IMR-90 (cell line): ENCODE data around the gene SCD. TPM values are rescaled to one million over a fixed set of nuclear protein-coding genes. Genes with fewer than 3 reads are reported as not detected.

Experiments used
- ATAC-seq: fragments of 200-7000 bp; cut with Tn5 transposase; 2 replicates; pipeline ENCODE4 v1.9.1; 2020; ENCODE audit warnings: low read depth, mild to moderate bottlenecking, moderate library complexity
- BruUV-seq: library from RNA; stranded (reverse); fragments of 400-500 nt; replicated peaks from 2 replicates; lab custom pipeline; 2021; lab: Mats Ljungman, UMichigan
- CTCF ChIA-PET: fragments of 300-600 bp; formaldehyde crosslinking; extraction: SDS; loops from one replicate; lab custom pipeline; 2021; ENCODE audit warnings: antibody characterized with exemption; lab: Yijun Ruan, JAX
- POLR2A ChIA-PET: fragments of 300-600 bp; sonication (Branson Sonifier 250); formaldehyde crosslinking; loops from one replicate; lab custom pipeline; 2022; ENCODE audit warnings: antibody characterized with exemption; ENCODE audit not compliant: unreplicated experiment; lab: Charles Lee
- DNase-seq: peaks from one replicate; pipeline ENCODE4 v3.0.0; 2013
- H2AFZ ChIP-seq: replicated peaks from 2 replicates; pipeline ENCODE3; 2013; ENCODE audit warnings: low read length, mild to moderate bottlenecking; ENCODE audit not compliant: poor library complexity
- H2AK5ac ChIP-seq: 2 replicates; pipeline ENCODE4 v1.6.1; 2013; ENCODE audit warnings: low read depth, low read length, inconsistent platforms
- H2AK9ac ChIP-seq: replicated peaks from 2 replicates; pipeline ENCODE3; 2013; ENCODE audit warnings: mild to moderate bottlenecking, low read depth, low read length, moderate library complexity; ENCODE audit not compliant: poor library complexity
- H2BK120ac ChIP-seq: 2 replicates; pipeline ENCODE4 v1.6.1; 2013; ENCODE audit warnings: low read depth, low read length, inconsistent platforms
- H2BK15ac ChIP-seq: 3 replicates; pipeline ENCODE4 v1.6.1; 2013; ENCODE audit warnings: low read depth, low read length, inconsistent platforms
- H2BK20ac ChIP-seq: 2 replicates; pipeline ENCODE4 v1.6.1; 2013; ENCODE audit warnings: low read depth, mild to moderate bottlenecking, inconsistent platforms, low read length, moderate library complexity
- H2BK5ac ChIP-seq: 2 replicates; pipeline ENCODE4 v1.6.1; 2013; ENCODE audit warnings: mild to moderate bottlenecking, low read depth, low read length, inconsistent platforms; ENCODE audit not compliant: poor library complexity, severe bottlenecking
- H3K14ac ChIP-seq: replicated peaks from 2 replicates; pipeline ENCODE4 v1.6.1; 2013; ENCODE audit warnings: low read depth, low read length, inconsistent platforms
- H3K18ac ChIP-seq: 2 replicates; pipeline ENCODE4 v1.6.1; 2013; ENCODE audit warnings: low read depth, low read length, control low read depth
- H3K23ac ChIP-seq: 2 replicates; pipeline ENCODE4 v1.6.1; 2013; ENCODE audit warnings: low read depth, low read length, inconsistent platforms
- H3K27ac ChIP-seq: 2 replicates; pipeline ENCODE4 v1.5.1; 2013; ENCODE audit warnings: mild to moderate bottlenecking, control low read depth, low read length; ENCODE audit not compliant: insufficient read depth
- H3K27me3 ChIP-seq: 2 replicates; pipeline ENCODE4 v1.6.1; 2013; ENCODE audit warnings: low read length; ENCODE audit not compliant: control insufficient read depth, insufficient read depth
- H3K36me3 ChIP-seq: 2 replicates; pipeline ENCODE4 v1.6.1; 2013; ENCODE audit warnings: low read length, mixed read lengths; ENCODE audit not compliant: control insufficient read depth, insufficient read depth
- H3K4ac ChIP-seq: 2 replicates; pipeline ENCODE4 v1.6.1; 2013; ENCODE audit warnings: low read depth, low read length, inconsistent platforms
- H3K4me1 ChIP-seq: 2 replicates; pipeline ENCODE4 v1.6.1; 2013; ENCODE audit warnings: low read length, mixed read lengths; ENCODE audit not compliant: control insufficient read depth, insufficient read depth
- H3K4me2 ChIP-seq: 2 replicates; pipeline ENCODE4 v1.6.1; 2013; ENCODE audit warnings: low read depth, mild to moderate bottlenecking, control low read depth, low read length, moderate library complexity
- H3K4me3 ChIP-seq: 2 replicates; pipeline ENCODE4 v1.5.1; 2013; ENCODE audit warnings: low read depth, mild to moderate bottlenecking, control low read depth, low read length, moderate library complexity; ENCODE audit not compliant: insufficient read depth
- H3K56ac ChIP-seq: 2 replicates; pipeline ENCODE4 v1.6.1; 2013; ENCODE audit warnings: low read length, inconsistent platforms; ENCODE audit not compliant: insufficient read depth; ENCODE audit errors: extremely low read depth
- H3K79me1 ChIP-seq, 2 experiments: 2 replicates each; pipeline ENCODE4 v1.6.1; 2013; ENCODE audit warnings: low read length in 2 of 2, inconsistent platforms in 1 of 2, low read depth in 1 of 2
- H3K9ac ChIP-seq: 2 replicates; pipeline ENCODE4 v1.6.1; 2013; ENCODE audit warnings: low read depth, low read length, control low read depth
- H3K9me1 ChIP-seq: 2 replicates; pipeline ENCODE4 v1.6.1; 2013; ENCODE audit warnings: low read length, inconsistent platforms; ENCODE audit not compliant: insufficient read depth
- H3K9me3 ChIP-seq: 2 replicates; pipeline ENCODE4 v1.6.1; 2013; ENCODE audit warnings: low read length; ENCODE audit not compliant: control insufficient read depth, insufficient read depth
- H4K20me1 ChIP-seq: 2 replicates; pipeline ENCODE4 v1.6.1; 2013; ENCODE audit warnings: low read length, inconsistent platforms; ENCODE audit not compliant: insufficient read depth
- H4K5ac ChIP-seq: 2 replicates; pipeline ENCODE4 v1.6.1; 2013; ENCODE audit warnings: mild to moderate bottlenecking, low read depth, low read length, control low read depth
- H4K8ac ChIP-seq, 2 experiments: 2 replicates each; pipeline ENCODE4 v1.6.1; 2013; ENCODE audit warnings: low read depth in 2 of 2, low read length in 2 of 2, control low read depth in 1 of 2, inconsistent platforms in 1 of 2
- H4K91ac ChIP-seq: 2 replicates; pipeline ENCODE4 v1.6.1; 2013; ENCODE audit warnings: low read depth, low read length, inconsistent platforms; ENCODE audit not compliant: insufficient read depth
- BHLHE40 ChIP-seq: fragments of 150-350 bp; IDR thresholded peaks from 2 replicates; pipeline ENCODE4 v1.6.1; 2016; ENCODE audit warnings: mild to moderate bottlenecking, low read depth, low read length
- CEBPB ChIP-seq: IDR thresholded peaks from 2 replicates; pipeline ENCODE4 v1.6.1; 2012; ENCODE audit warnings: low read depth, low read length, improper control_type of control experiment
- CHD1 ChIP-seq: IDR thresholded peaks from 2 replicates; pipeline ENCODE4 v1.6.1; 2012; ENCODE audit warnings: low read depth, low read length, improper control_type of control experiment
- FOS ChIP-seq: fragments of 150-350 bp; IDR thresholded peaks from 2 replicates; pipeline ENCODE4 v1.6.1; 2016; ENCODE audit warnings: low read depth, low read length
- MAFK ChIP-seq: IDR thresholded peaks from 2 replicates; pipeline ENCODE4 v1.6.1; 2012; ENCODE audit warnings: low read depth, low read length, improper control_type of control experiment
- MAZ ChIP-seq: IDR thresholded peaks from 2 replicates; pipeline ENCODE4 v1.6.1; 2012; ENCODE audit warnings: low read depth, mild to moderate bottlenecking, low read length, improper control_type of control experiment, moderate library complexity, borderline replicate concordance
- MXI1 ChIP-seq: IDR thresholded peaks from 2 replicates; pipeline ENCODE4 v1.6.1; 2012; ENCODE audit warnings: low read depth, mild to moderate bottlenecking, low read length, moderate library complexity, borderline replicate concordance
- NFE2L2 ChIP-seq: fragments of 150-350 bp; IDR thresholded peaks from 2 replicates; pipeline ENCODE4 v1.6.1; 2016; ENCODE audit warnings: low read depth, mild to moderate bottlenecking, low read length
- POLR2A ChIP-seq: IDR thresholded peaks from 2 replicates; pipeline ENCODE4 v1.6.1; 2012; ENCODE audit warnings: mild to moderate bottlenecking, low read depth, low read length
- RAD21 ChIP-seq: IDR thresholded peaks from 2 replicates; pipeline ENCODE4 v1.6.1; 2012; ENCODE audit warnings: low read length, improper control_type of control experiment
- RCOR1 ChIP-seq: IDR thresholded peaks from 2 replicates; pipeline ENCODE4 v1.6.1; 2012; ENCODE audit warnings: mild to moderate bottlenecking, low read length, improper control_type of control experiment; ENCODE audit not compliant: insufficient replicate concordance
- RFX5 ChIP-seq: IDR thresholded peaks from 2 replicates; pipeline ENCODE4 v1.8.0; 2012; ENCODE audit warnings: low read depth, mild to moderate bottlenecking, low read length, moderate library complexity
- SMC3 ChIP-seq: fragments of 150-350 bp; IDR thresholded peaks from 2 replicates; pipeline ENCODE4 v1.6.1; 2016; ENCODE audit warnings: low read depth, mild to moderate bottlenecking, antibody characterized with exemption, low read length, moderate library complexity
- WGBS, 2 experiments: methylation state at CpG; one replicate each; pipeline versions ENCODE4 v1.1.5 to v1.1.7; 2013; ENCODE audit warnings: missing lambda C conversion rate in 2 of 2; ENCODE audit not compliant: insufficient read length in 1 of 2; ENCODE audit errors: extremely low coverage in 2 of 2; 5-methylcytosine and 5-hydroxymethylcytosine counted together
- dilution Hi-C: fragments of 300-500 bp; cut with HindIII; formaldehyde crosslinking; loops from one replicate; pipeline ENCODE4 v1.14.3; 2018; ENCODE audit warnings: low sequenced_read_pairs; ENCODE audit not compliant: unreplicated experiment
- in situ Hi-C: fragments of 300-500 bp; cut with MboI; formaldehyde crosslinking; loops from 3 replicates; pipeline ENCODE4 v1.14.3; 2019; ENCODE audit warnings: low sequenced_read_pairs, inconsistent platforms, mixed read lengths
- intact Hi-C: fragments of 100-400 bp; cut with micrococcal nuclease; formaldehyde crosslinking; loops from 2 replicates; pipeline ENCODE4 v1.10.0; 2022
- polyA plus RNA-seq, 3 experiments: library from polyadenylated mRNA; depleted of rRNA; stranded (reverse); fragments of >200 nt; gene quantifications; 2 replicates each; pipeline ENCODE4 v1.2.3, GENCODE V29; 2012; ENCODE audit warnings: low replicate concordance in 1 of 3
- total RNA-seq: library from RNA; depleted of rRNA; stranded (reverse); fragments of >200 nt; gene quantifications from 2 replicates; pipeline ENCODE4 v1.2.3, GENCODE V29; 2012
- TF ChIP-seq, protein P1 (sequence below): conservative IDR thresholded peaks from 2 replicates; pipeline ENCODE4 v1.5.1; 2012; ENCODE audit warnings: mild to moderate bottlenecking, low read depth, low read length, improper control_type of control experiment
- TF ChIP-seq, protein P2 (sequence below): fragments of 150-350 bp; IDR thresholded peaks from 2 replicates; pipeline ENCODE4 v1.6.1; 2016; ENCODE audit warnings: low read depth, mild to moderate bottlenecking, low read length, moderate library complexity, borderline replicate concordance

The SCD gene
- total and polyA plus RNA-seq, 2 of the 4 experiments (the other 2 are of a cell fraction) = 50.7 to 65.1 TPM

DNA sequence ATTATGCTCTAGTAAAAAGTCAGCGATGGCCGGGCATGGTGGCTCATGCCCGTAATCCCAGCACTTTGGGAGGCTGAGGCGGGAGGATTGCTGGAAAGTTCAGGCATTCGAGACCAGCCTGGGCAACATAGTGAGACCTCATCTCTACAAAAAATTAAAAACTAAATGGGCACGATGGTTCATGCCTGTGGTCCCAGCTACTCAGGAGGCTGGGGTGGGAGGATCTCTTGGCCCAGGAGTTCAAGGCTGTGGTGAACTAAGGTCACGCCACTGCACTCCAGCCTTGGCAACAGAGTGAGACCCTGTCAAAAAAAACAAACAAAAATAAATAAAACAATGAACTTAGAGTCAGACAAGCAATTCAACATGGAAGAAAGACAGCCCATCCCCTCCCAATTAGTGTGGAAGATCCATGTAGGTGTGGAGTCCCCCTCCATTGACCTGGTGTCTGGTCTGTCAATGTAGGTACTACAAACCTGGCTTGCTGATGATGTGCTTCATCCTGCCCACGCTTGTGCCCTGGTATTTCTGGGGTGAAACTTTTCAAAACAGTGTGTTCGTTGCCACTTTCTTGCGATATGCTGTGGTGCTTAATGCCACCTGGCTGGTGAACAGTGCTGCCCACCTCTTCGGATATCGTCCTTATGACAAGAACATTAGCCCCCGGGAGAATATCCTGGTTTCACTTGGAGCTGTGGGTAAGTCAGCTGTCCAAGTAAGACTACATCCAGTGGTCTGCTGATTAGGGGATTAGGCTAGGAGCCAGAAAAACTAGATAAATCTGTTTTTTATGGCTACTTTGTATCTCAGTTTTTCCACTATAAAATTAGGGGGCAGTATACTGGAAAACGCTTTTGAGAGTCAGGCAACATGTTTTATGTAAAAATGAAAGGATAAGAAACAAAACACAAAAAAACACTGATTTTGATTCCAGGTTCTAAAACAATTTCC is 9.3 kb downstream of the SCD start:
- Histone ChIP-seq H2BK5ac (no peak overlapping the region), H3K9ac (no peak overlapping the region), H3K4ac (no peak overlapping the region), H3K23ac (no peak overlapping the region), H2AFZ (no peak overlapping the region), H2BK120ac (no peak overlapping the region), H3K14ac (no peak overlapping the region), H3K4me2 (no peak overlapping the region), H3K27me3 (no peaks in the 10 kb centered on the region), H3K36me3 (peaks cover 71% of the 10 kb centered on the region), H2AK5ac (no peak overlapping the region), H2BK15ac (no peak overlapping the region), H3K9me3 (no peaks in the 10 kb centered on the region), H4K8ac (no peak overlapping the region), H3K56ac (no peak overlapping the region), H4K91ac (no peak overlapping the region), H3K9me1 (peaks cover 4% of the 10 kb centered on the region; the same call in 1 of the 2 replicates), H3K4me3 (no peak overlapping the region), H3K18ac (no peak overlapping the region), H3K27ac (no peak overlapping the region), H4K5ac (no peak overlapping the region), H4K20me1 (peaks cover 13% of the 10 kb centered on the region; the same call in 1 of the 2 replicates), H2AK9ac (no peak overlapping the region), H3K79me1 (peaks cover 0 to 22% of the 10 kb centered on the region in 2 experiments; a peak in 2 of 4 replicates), H3K4me1 (no peaks in the 10 kb centered on the region), H2BK20ac (no peak overlapping the region)
- ChIA-PET POLR2A (no interaction called here), CTCF (no interaction called here)
- no peak for ATAC-seq
- intact Hi-C loops = no loop called here
- WGBS, 2 experiments = 100% methylated on average over 5 of the region's 14 CpGs; no CpG with 5 or more reads in 1 of the 2 experiments
- dilution Hi-C loops = no loop called here
- in situ Hi-C loops = no loop called here
- no TSS peak for BruUV-seq
- DNase-seq = no peak
- TF ChIP-seq RCOR1 = no peak
- TF ChIP-seq RFX5 = no peak
- TF ChIP-seq NFE2L2 = no peak
- TF ChIP-seq MXI1 = no peak
- TF ChIP-seq, protein P1, sequence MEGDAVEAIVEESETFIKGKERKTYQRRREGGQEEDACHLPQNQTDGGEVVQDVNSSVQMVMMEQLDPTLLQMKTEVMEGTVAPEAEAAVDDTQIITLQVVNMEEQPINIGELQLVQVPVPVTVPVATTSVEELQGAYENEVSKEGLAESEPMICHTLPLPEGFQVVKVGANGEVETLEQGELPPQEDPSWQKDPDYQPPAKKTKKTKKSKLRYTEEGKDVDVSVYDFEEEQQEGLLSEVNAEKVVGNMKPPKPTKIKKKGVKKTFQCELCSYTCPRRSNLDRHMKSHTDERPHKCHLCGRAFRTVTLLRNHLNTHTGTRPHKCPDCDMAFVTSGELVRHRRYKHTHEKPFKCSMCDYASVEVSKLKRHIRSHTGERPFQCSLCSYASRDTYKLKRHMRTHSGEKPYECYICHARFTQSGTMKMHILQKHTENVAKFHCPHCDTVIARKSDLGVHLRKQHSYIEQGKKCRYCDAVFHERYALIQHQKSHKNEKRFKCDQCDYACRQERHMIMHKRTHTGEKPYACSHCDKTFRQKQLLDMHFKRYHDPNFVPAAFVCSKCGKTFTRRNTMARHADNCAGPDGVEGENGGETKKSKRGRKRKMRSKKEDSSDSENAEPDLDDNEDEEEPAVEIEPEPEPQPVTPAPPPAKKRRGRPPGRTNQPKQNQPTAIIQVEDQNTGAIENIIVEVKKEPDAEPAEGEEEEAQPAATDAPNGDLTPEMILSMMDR = no peak
- no peak for TF ChIP-seq MAZ
- TF ChIP-seq, protein P2, sequence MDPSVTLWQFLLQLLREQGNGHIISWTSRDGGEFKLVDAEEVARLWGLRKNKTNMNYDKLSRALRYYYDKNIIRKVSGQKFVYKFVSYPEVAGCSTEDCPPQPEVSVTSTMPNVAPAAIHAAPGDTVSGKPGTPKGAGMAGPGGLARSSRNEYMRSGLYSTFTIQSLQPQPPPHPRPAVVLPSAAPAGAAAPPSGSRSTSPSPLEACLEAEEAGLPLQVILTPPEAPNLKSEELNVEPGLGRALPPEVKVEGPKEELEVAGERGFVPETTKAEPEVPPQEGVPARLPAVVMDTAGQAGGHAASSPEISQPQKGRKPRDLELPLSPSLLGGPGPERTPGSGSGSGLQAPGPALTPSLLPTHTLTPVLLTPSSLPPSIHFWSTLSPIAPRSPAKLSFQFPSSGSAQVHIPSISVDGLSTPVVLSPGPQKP = no peak
- no peak for TF ChIP-seq MAFK
- no peak for TF ChIP-seq CEBPB
- TF ChIP-seq CHD1 = no peak
- no peak for TF ChIP-seq POLR2A
- no peak for TF ChIP-seq SMC3
- no peak for TF ChIP-seq RAD21
- no peak for TF ChIP-seq BHLHE40
- TF ChIP-seq FOS = no peak
